ENCODE measurements around the gene UGT1A8.
"Not testable (repeated sequence)": the region's sequence is repeated elsewhere in the genome, so short reads cannot be mapped to it uniquely, and the experiment has no call there.

The UGT1A8 gene

DNA sequence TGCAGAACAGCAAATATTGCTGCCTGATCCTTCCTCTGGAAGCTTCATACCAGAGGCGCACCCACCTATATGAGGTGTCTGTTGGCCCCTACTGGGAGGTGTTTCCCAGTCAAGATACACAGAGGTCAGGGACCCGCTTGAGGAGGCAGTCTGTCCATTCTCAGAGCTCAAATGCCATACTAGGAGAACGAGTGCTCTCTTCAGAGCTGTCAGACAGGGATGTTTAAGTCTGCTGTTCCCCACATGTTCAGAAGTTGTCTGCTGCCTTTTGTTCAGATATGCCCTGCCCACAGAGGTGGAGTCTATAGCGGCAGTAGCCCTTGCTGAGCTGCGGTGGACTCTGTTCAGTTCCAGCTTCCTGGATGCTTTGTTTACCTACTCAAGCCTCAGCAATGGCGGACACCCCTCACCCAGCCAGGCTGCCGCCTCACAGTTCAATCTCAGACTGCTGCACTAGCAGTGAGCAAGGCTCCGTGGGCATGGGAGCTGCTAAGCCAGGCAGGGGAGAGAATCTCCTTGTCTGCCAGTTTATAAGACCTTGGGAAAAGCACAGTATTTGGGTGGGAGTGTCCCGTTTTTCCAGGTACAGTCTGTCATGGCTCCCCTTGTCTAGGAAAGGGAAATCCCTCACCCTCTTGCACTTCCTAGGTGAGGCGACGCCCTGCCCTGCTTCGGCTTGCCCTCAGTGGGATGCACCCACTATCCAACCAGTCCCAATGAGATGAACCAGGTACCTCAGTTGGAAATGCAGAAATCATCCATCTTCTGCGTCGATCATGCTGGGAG is 119.6 kb downstream of the UGT1A8 start:
- not testable (repeated sequence) for DNase-seq

DNA sequence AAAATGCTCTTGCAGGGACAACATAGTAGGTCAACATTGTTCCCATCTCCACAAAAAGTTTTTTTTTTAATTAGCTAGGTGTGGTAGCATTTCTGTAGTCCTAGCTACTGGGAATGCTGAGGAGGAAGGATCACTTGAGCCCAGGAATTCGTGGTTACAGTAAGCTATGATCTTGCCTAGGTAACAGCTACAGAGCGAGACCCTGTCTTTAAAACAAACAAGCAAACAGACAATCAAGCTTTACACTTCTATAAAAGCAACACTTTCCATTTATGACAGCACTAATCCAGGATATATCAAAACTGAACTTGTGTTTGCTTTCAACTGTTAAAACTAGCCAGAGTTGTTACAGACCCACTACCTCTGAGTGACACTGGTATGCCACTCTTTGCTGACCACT is 123.4 kb downstream of the UGT1A8 start:
- DNase-seq = no peak

DNA sequence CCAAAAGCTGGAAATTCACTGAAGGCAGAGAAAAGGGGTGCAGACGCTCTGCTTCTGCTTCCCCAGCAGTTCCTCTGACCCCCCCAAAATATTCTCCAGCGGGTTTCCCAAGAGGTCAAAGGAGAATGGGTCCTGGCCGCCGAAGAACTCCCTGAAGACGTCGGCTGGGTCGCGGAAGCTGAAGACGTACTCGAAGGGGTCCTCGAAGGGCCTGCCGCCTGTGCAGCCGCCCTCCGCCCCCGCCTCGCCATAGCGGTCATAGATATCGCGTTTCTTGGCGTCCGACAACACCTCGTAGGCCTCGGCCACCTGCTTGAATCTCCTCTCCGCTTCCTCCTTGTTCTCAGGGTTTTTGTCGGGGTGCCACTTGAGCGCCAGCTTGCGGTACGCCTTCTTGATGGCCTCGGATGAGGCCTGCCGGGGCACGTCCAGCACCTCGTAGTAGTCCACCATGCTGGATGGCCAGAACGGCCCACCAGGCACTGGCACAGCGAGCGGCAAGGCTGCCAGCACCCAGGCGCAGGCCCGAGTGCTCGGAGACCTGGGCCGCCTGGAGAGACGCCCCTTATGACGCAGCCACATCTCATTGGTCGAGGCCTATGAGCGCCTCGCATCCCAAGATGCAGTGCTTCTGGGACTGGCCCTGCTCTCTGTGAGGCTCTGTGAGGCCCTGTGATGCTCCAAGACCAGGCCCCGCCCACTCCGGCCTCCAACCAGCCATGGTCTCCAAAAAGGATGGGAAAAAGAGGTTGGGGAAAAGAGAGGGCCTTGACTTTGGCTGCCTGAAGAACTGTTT is 126.2 kb downstream of the UGT1A8 start:
- no peak for DNase-seq

DNA sequence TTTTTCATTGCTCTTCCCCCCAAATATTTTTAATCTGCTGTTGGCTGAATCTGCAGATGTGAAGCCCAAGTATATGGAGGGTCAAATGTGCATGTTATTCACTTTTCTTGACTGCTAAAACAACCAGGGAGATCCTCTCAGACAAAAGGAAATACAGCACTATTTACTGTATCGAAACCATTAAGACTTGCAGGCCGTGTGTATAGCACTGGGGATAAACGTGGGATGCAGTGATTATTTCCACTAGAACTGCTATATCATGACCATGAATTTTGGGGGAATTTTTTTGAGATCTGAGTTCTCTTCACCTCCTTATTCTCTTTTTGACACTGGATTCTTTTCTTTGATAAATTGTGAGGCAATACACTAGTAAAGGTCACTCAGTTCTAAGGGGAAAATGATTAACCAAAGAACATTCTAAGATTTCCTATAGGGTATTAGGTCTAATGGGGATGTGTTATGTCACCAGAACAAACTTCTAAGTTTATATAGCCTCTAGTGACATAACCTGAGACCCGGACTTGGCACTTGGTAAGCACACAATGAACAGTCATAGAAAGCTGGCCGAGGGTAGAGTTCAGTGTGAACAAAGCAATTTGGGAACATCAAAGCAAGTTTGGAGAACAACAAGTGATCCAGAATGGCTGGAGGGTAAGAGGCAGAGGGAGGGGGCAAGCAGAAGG is 127.8 kb downstream of the UGT1A8 start:
- DNase-seq = no peak

DNA sequence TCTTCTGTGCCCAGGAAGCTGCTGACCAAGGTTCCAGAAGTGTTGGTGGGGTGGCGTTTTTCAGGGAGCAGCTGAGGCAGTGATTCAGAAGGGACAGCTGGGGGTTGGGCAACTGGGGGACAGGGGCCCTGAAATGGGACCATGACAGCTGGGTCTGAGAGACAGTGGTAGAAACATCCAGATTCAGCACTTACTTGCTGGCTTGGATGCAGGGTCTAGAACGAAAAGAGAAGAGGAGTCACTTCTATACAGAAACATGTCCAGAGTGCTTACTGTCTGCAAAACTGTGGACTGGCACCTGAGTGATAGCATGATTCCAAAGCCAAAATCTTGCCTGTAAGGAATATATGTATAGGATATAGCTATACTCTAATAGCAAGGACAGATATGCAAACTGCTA is 128.4 kb downstream of the UGT1A8 start:
- DNase-seq = not testable (repeated sequence)

DNA sequence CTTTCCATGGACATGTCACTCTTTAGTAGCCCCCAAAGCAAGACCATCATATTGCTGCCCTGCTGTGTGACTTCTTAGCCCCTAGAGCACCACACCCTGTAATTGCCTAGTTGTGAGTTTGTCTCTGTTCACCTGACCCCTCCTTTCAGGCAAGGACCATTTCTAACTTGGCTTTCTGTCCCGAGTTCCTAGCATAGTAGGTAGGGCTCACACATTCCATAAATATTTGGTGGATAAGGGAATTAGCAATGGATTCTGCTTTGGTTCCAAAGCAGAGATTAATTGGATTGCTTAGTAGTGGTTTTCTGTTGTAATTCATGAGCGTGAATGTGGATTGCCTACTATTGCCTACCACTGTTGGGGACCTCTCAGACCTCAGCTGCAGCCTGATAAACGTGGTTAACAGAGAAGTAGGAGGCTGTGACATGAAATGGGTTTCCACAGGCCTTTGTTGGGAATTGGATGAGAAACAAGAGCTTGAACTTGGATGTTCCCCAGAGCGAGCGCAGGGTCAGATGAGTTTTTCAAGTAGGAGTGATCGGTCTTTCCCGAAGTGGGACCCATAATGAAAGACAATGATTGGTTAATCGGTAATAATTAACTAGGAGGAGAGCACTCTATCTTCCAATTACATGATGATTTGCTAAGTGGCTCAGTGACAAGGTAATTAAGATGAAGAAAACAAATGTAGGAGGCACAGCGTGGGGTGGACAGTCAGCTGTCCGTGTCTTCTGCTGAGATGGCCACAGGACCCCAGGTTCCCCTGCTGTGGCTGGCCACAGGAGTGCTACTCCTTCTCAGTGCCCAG is 129.2 kb downstream of the UGT1A8 start:
- DNase-seq = no peak

DNA sequence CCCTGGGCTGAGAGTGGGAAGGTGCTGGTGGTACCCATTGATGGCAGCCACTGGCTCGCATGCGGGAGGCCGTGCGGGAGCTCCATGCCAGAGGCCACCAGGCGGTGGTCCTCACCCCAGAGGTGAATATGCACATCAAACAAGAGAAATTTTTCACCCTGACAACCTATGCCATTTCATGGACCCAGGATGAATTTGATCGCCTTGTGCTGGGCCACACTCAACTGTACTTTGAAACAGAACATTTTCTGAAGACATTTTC is 129.8 kb downstream of the UGT1A8 start:
- no peak for DNase-seq

DNA sequence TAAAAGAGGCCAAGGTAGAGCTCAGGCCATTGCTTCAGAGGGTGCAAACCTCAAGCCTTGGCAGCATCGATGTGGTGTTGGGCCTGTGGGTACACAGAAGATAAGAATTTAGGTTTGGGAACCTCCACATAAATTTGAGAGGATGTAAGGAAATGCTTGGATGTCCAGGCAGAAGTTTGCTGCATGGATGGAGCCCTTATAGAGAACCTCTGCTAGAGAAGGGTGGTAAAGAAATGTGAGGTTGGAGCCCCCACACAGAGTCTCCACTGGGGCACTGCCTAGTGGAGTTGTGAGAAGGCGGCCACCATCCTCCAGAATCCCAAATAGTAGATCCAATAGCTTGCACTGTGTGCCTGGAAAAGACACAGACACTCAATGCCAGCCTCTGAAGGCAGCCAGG is 133.3 kb downstream of the UGT1A8 start:
- not testable (repeated sequence) for DNase-seq

DNA sequence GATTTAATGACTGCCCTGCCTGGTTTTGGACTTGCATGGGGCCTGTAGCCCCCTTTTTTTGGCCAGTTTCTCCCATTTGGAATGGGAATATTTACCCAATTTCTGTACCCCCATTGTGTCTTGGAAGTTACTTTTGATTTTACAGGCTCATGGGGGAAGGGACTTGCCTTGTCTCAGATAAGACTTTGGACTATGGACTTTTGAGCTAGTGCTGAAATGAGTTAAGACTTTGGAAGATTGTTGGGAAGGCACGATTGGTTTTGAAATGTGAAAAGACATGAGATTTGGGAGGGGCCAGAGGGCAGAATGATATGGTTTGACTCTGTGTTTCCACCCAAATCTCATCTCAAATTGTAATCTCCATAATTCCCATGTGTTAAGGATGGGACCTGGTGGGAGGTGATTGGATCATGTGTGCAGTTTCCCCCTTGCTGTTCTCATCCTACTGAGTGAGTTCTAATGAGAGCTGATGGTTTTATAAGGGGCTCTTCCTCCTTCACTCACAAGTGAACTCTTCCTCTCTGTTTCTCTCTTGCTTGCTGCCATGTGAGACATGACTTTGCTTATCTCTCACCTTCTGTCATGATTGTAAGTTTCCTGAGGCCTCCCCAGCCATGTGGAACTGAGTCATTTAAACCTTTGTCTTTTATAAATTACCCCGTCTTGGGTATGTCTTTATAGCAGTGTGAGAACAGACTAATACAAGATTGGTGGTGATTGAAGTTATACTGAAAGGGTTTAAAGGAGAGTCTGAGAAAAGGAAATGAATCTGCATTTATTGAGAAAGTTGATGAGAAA is 134.0 kb downstream of the UGT1A8 start:
- DNase-seq = not testable (repeated sequence)

DNA sequence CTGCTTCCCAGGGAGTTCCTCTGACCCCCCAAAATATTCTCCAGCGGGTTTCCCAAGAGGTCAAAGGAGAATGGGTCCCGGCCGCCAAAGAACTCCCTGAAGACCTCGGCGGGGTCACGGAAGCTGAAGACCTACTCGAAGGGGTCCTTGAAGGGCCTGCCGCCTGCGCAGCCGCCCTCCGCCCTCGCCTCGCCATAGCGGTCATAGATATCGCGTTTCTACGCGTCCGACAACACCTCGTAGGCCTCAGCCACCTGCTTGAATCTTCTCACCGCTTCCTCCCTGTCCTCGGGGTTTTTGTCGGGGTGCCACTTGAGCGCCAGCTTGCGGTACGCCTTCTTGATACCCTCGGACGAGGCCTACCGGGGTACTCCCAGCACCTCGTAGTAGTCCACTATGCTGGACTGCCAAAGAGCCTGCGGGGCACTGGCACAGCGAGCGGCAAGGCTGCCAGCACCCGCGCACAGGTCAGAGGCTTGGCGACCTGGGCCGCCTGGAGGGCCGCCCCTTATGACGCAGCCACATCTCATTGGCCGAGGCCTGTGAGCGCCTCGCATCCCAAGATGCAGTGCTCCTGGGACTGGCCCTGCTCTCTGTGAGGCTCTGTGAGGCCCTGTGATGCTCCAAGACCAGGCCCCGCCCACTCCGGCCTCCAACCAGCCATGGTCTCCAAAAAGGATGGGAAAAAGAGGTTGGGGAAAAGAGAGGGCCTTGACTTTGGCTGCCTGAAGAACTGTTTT is 137.6 kb downstream of the UGT1A8 start:
- no peak for DNase-seq

DNA sequence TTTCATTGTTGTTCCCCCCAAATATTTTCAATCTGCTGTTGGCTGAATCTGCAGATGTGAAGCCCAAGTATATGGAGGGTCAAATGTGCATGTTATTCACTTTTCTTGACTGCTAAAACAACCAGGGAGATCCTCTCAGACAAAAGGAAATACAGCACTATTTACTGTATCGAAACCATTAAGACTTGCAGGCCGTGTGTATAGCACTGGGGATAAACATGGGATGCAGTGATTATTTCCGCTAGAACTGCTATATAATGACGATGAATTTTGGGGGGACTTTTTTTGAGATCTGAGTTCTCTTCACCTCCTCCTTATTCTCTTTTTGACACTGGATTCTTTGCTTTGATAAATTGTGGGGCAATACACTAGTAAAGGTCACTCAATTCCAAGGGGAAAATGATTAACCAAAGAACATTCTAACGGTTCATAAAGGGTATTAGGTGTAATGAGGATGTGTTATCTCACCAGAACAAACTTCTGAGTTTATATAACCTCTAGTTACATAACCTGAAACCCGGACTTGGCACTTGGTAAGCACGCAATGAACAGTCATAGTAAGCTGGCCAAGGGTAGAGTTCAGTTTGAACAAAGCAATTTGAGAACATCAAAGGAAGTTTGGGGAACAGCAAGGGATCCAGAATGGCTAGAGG is 139.1 kb downstream of the UGT1A8 start:
- no peak for DNase-seq

DNA sequence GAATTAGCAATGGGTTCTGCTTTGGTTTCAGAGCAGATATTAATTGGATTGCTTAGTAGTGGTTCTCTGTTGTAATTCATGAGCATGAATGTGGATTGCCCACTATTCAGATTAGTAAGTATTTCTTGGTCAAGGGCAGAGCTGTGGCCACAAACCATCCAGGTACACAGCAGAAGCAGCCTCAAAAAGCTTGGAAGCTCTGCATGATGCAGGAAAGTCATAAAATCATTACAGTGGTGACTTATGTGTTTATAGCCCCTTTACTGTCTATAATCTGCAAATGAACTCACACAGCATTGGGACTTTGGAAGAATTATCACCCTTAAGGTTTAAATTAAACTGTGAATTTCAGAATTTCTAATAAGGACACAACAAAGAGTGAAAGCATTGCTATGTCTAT is 140.7 kb downstream of the UGT1A8 start:
- DNase-seq = no peak

DNA sequence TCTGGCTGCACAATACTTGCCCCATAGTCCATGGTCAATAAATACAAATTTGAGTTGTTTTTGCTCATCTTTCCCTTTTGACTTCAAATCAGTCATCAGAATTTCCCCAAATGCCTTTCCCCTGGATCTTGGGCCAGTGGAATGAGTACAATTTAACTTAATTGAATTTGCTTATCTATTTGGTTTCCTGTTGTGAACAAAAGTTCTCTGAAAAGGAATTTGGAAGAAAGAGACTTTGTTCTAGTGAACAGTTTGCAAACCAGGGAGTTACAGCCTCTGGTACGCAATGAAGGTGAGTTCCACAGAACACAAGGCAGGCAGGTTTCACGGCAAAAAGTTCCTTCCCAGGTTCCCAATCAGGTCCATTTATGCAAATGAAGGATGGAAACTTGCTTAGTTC is 141.4 kb downstream of the UGT1A8 start:
- DNase-seq = no peak

DNA sequence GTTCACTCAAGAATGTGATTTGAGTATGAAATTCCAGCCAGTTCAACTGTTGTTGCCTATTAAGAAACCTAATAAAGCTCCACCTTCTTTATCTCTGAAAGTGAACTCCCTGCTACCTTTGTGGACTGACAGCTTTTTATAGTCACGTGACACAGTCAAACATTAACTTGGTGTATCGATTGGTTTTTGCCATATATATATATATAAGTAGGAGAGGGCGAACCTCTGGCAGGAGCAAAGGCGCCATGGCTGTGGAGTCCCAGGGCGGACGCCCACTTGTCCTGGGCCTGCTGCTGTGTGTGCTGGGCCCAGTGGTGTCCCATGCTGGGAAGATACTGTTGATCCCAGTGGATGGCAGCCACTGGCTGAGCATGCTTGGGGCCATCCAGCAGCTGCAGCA is 142.6 kb downstream of the UGT1A8 start, which contains the start of gene UGT1A1:
Gene UGT1A1, plus strand, starts transcription at position 228 of the 400 bp plus-strand sequence. Its CDS starts 18 bp downstream, at position 246.
- no peak for DNase-seq

DNA sequence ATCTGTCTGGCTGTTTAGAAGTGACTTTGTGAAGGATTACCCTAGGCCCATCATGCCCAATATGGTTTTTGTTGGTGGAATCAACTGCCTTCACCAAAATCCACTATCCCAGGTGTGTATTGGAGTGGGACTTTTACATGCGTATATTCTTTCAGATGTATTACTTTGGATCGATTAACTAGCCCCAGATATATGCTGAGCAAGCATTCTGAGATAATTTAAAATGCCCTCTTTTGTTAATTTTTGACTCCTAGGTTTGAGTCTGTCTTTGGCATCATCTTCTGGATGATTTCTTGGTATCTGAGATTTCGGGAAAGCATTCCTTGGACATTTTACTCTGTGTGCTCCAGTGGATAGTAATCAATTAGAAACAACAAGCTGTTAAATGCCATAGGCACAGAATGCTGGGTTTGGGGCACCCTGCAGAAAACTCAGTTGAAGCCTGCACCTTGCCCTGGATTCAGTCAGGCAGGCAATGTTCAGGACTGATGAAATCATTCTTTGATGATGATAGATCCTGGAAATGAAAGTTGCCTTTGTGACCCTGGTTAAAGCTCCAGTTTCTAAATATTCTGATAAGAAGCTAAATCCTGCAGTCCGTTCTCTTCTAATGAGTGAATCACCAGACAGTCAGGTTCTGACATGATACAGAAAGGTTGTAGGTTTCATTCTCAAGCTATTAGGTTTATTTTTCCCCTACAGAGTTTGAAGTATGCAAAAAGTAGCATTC is 143.8 kb downstream of the UGT1A8 start:
- no peak for DNase-seq

DNA sequence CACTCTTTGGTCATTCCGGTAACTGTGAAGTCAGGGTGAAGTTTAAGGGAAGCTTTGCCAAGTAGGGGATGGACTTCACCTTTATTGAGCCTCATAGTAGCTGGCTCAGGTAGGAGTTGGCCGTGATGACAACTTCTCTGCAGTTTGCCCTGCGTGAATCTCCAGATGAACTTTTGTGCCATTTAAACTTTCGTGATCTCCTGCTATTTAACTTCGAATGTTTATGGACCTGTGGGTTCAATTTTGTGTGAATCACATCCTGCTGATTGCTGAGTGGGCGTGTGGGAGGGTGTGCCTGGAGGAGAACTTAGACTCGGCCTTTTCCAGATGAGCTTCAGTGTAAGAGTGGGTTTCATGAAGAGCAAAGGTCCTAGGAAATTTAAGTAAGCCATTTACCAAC is 146.8 kb downstream of the UGT1A8 start:
- no peak for DNase-seq

DNA sequence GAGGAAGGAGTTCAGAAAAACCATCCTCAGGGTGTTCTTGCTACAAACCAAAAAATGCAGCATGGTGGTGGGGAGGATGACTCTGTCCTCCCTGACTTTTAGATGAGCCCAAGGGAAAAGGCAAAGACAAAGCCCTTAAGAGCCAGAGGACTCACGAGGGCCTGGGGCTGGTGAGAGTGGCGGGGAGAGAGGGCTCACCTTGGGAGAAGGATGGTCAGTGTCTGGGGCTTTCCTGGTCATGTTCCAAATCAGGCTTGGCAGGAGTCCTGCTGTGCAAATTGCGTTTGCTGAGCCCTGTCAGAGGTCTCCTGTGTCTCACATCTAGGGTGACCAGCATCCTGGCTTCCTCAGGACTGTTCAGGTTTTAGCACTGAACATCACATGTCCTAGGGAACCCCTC is 147.3 kb downstream of the UGT1A8 start:
- no peak for DNase-seq

DNA sequence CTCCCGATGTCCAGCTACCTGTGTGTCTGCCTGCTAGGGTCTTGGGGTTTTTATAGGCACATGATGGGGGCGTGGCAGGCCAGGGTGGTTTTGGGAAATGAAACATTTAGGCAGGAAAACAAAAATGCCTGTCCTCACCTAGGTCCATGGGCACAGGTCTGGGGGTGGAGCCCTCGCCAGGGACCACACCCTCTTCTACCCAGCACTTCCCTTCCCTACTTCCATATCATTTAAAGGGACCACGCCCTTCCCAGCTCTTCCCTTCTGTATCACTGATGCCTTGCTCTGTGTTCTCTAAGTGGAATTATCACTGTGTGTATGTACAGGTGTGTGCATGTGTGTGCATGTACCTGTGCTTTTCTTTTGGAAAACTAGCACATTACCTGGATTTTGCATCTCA is 149.0 kb downstream of the UGT1A8 start:
- DNase-seq = no peak

DNA sequence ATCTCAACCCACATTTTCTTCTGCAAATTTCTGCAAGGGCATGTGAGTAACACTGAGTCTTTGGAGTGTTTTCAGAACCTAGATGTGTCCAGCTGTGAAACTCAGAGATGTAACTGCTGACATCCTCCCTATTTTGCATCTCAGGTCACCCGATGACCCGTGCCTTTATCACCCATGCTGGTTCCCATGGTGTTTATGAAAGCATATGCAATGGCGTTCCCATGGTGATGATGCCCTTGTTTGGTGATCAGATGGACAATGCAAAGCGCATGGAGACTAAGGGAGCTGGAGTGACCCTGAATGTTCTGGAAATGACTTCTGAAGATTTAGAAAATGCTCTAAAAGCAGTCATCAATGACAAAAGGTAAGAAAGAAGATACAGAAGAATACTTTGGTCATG is 150.6 kb downstream of the UGT1A8 start:
- DNase-seq = no peak

DNA sequence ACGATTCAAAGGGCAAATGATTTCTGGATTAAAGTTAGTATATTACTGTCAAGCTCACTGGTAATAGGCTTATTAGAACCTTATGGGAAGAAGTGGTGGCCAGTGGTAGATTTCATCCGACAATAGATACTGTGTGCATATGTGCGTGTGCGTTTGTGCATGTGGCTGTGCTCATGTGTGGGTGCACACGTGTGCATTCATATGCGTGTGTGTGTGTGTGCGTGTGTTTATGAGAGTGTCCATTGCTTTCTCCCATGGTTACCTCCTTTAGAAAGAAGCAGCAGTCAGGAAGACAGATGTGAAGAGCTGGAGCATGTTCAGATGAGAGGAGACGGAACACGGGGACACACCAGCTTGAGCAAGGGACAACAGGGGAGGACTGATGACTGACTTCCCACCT is 151.8 kb downstream of the UGT1A8 start:
- no peak for DNase-seq
